Body of pancreas (tissue), 4 donors: Measurements from ENCODE around the gene NCR2.

Experiments used
- CTCF ChIP-seq, 7 experiments: fragments of 450-650 bp in 4 of 7; fragments of 200-600 bp in 3 of 7; sonication (generic) in 3 of 7; IDR thresholded peaks; one replicate each; pipeline ENCODE4 v1.5.1; 2016 to 2019; ENCODE audit warnings: antibody characterized with exemption in 7 of 7
- POLR2A ChIP-seq, 3 donors: fragments of 450-650 bp; IDR thresholded peaks; one replicate each; pipeline ENCODE4 v1.6.1; 2016; ENCODE audit warnings: antibody characterized with exemption in 3 of 3, mild to moderate bottlenecking in 2 of 3

- TF ChIP-seq CTCF (IDR thresholded peaks at IDR 0.05), result no peak
- TF ChIP-seq POLR2A (IDR thresholded peaks at IDR 0.05), result no peak
Observed at GRCh38 chr6:41396335-41396734, 60.9 kb downstream of the NCR2 start.
